HG03060 (cell line): ENCODE data around the gene MRPL52.
A peak's percentile ranks its signal among the peaks of the same experiment; 100 is the strongest.

ENCODE experiments used
- ATAC-seq: cut with Tn5 transposase; IDR thresholded peaks from one replicate; pipeline ENCODE4 v1.9.1; 2021; ENCODE audit warnings: low read depth, moderate number of reproducible peaks; ENCODE audit not compliant: unreplicated experiment

The MRPL52 gene

GRCh38 chr14:22808388-22809209 is 21.1 kb upstream of the MRPL52 start:
- ATAC-seq: no peak

- ATAC-seq: no peak
Measured at GRCh38 chr14:22811722-22812121, 18.0 kb upstream of the MRPL52 start.

- ATAC-seq: no peak
Measured at GRCh38 chr14:22812744-22813143, 16.9 kb upstream of the MRPL52 start.

GRCh38 chr14:22813145-22813544 is 16.5 kb upstream of the MRPL52 start:
- no peak for ATAC-seq

- no peak for ATAC-seq
Measured at GRCh38 chr14:22814373-22814772, 15.3 kb upstream of the MRPL52 start.

- ATAC-seq: no peak
Measured at GRCh38 chr14:22814941-22815713, 14.6 kb upstream of the MRPL52 start, which contains the start of gene SLC7A7. Gene SLC7A7 (minus strand): TSS chr14:22815435. CDS start chr14:22813398, 2,037 bp downstream.

GRCh38 chr14:22819151-22819988 is 10.3 kb upstream of the MRPL52 start:
- no peak for ATAC-seq

GRCh38 chr14:22820731-22821130 is 9.0 kb upstream of the MRPL52 start:
- ATAC-seq: no peak

GRCh38 chr14:22821193-22822015 is 8.3 kb upstream of the MRPL52 start:
- no peak for ATAC-seq

- no peak for ATAC-seq
Measured at GRCh38 chr14:22822016-22822570, 7.6 kb upstream of the MRPL52 start.

GRCh38 chr14:22822571-22823098 is 7.1 kb upstream of the MRPL52 start:
- ATAC-seq: no peak

GRCh38 chr14:22824711-22825359 is 4.9 kb upstream of the MRPL52 start:
- no peak for ATAC-seq

- peak; percentile 9 for ATAC-seq
Measured at GRCh38 chr14:22829076-22829660, 519 bp upstream of the MRPL52 start.

GRCh38 chr14:22830443-22831010 is 840 bp downstream of the MRPL52 start:
- no peak for ATAC-seq

- ATAC-seq: no peak
Measured at GRCh38 chr14:22835505-22835904, 5.8 kb downstream of the MRPL52 start.

GRCh38 chr14:22836301-22837113 is 6.8 kb downstream of the MRPL52 start, which contains the start of gene MMP14:
Gene MMP14 (plus strand): TSS chr14:22836585. CDS start chr14:22836818, 233 bp downstream.
- ATAC-seq: no peak

GRCh38 chr14:22837114-22837749 is 7.5 kb downstream of the MRPL52 start:
- ATAC-seq: no peak
